ENCODE results near the gene LDB1. TPM values are rescaled to one million over a fixed set of nuclear protein-coding genes. Genes with fewer than 3 reads are reported as not detected.

Gene LDB1
- total and polyA plus RNA-seq, 8 donors: 12.5 to 32.1 (median 18.2) TPM

DNA sequence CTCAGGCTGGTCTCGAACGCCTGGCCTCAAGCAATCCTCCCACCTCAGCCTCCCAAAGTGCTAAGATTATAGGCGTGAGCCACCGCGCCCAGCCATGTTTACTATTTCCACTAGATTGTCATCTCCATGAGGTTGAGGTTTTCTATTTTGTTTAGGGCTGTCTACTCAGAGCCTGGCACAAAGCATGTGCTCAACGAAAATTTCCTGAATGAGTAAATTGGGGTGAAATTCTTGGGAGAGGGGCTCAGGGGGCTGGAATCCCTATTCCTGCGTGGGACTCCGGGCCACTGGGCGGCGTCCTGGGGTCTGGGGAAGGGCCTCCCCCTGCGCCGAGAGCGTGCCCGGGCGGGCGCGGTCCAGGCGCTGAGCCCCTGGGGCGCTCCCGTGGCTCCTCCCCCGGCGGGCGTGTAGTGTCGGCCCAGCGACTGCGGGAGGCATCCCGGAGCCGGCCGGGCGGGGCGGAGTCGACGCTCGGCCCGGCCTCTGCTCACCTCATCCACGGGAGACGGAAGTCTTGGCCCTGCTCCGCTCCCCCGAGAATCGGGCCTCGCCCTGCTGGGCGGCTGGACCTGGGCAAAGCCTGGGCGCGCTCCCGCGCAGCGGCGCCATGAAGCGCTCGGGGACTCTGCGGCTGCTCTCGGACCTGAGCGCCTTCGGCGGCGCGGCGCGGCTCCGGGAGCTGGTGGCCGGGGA, 55.2 kb downstream of the LDB1 start, which contains the start of gene HPS6:
Gene HPS6, plus strand, starts transcription at position 482 of the 693 bp plus-strand sequence. Its CDS starts 126 bp downstream, at position 608.
- Histone ChIP-seq H3K4me1 (peaks cover 7 to 18% (median 9%) of the 10 kb centered on the region in 3 donors), H3K4me3 (peak within 1 kb of the TSS; percentile 96 to 99 (median 98)), H3K27me3 (no peaks in the 10 kb centered on the region), H3K9me3 (no peaks in the 10 kb centered on the region), H3K27ac (peak within 1 kb of the TSS; percentile 90 to 95 (median 90)), H3K36me3 (no peaks in the 10 kb centered on the region)
- intact Hi-C loops (cut with DNase I): no loop called here
- ATAC-seq (peak; percentile 97 to 98 (median 97)), DNase-seq (peak; percentile 90 to 96 (median 92)), FAIRE-seq (no peak)
- TF ChIP-seq, protein P1, sequence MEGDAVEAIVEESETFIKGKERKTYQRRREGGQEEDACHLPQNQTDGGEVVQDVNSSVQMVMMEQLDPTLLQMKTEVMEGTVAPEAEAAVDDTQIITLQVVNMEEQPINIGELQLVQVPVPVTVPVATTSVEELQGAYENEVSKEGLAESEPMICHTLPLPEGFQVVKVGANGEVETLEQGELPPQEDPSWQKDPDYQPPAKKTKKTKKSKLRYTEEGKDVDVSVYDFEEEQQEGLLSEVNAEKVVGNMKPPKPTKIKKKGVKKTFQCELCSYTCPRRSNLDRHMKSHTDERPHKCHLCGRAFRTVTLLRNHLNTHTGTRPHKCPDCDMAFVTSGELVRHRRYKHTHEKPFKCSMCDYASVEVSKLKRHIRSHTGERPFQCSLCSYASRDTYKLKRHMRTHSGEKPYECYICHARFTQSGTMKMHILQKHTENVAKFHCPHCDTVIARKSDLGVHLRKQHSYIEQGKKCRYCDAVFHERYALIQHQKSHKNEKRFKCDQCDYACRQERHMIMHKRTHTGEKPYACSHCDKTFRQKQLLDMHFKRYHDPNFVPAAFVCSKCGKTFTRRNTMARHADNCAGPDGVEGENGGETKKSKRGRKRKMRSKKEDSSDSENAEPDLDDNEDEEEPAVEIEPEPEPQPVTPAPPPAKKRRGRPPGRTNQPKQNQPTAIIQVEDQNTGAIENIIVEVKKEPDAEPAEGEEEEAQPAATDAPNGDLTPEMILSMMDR (IDR thresholded peaks at IDR 0.05): no peak
- 1 to 3% methylated on average over 48 to 61 of the region's 61 CpGs for WGBS, 2 donors

DNA sequence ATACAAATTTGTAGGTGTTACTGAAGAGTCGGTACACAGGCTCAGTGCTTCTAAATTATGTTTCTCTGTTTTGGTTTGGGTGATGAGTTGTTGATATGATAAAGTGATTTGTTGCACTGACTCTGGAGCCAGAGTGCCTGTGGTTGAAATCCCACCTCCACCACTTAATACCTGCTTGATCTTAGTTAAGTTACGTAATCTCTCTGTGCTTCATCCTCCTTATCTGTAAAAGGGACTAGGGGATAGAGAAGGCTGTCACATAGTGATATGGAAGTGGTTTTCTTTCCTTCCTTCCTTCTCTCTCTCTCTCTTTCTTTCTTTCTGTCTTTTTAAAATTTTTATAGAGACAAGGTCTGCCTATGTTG, 55.7 kb downstream of the LDB1 start:
- Histone ChIP-seq H3K4me3 (peak overlapping the region in 2 of 4 donors; percentile 96 to 99), H3K4me1 (peaks cover 7 to 18% (median 9%) of the 10 kb centered on the region in 3 donors), H3K36me3 (no peaks in the 10 kb centered on the region), H3K9me3 (no peaks in the 10 kb centered on the region), H3K27me3 (no peaks in the 10 kb centered on the region), H3K27ac (peak overlapping the region; percentile 90 to 95 (median 90))
- WGBS, 2 donors: 58 to 65% methylated on average over 2 of the region's 2 CpGs
- no peak for DNase-seq
- no peak for ATAC-seq
- intact Hi-C loops (cut with DNase I): no loop called here
- TF ChIP-seq, protein P1 (IDR thresholded peaks at IDR 0.05): no peak
- FAIRE-seq: no peak

DNA sequence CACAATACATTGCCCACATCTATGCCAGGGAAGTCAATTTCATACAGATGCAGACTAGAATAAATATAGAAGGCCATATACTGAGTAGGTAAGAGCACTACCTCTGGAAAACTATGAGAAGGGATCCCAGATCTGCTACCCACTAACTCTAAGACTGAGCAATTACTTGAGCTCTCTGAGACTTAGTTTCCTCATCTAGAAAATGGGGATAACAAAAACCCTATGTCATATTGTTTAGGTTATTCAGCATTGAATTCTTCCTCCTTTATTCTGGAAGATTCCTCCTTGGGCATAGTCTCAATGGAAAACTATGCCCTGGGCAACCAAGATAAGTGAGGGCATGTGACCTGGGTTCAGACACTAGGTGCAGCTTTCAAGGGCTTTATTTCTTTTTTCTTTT, 60.2 kb downstream of the LDB1 start:
- DNase-seq: no peak
- H3K9me3 ChIP-seq: no peaks in the 10 kb centered on the region
- FAIRE-seq: no peak
- TF ChIP-seq, protein P1 (IDR thresholded peaks at IDR 0.05): no peak
- H3K4me1 ChIP-seq: peaks cover 0 to 2% (median 2%) of the 10 kb centered on the region in 3 donors
- H3K27me3 ChIP-seq: no peaks in the 10 kb centered on the region
- intact Hi-C loops (cut with DNase I): no loop called here
- H3K4me3 ChIP-seq: no peak overlapping the region
- H3K36me3 ChIP-seq: no peaks in the 10 kb centered on the region
- no peak for ATAC-seq
- H3K27ac ChIP-seq: no peak overlapping the region

Other genes starting within 250 kb of the LDB1 start
- gene ARMH3, start 64.2 kb downstream of the LDB1 start, total RNA-seq: 10 to 100 TPM in 5 of 6 donors, 1 to 10 TPM in 1; 7.8 to 15.8 (median 10.7) TPM
- gene ARMH3, start 64.2 kb downstream of the LDB1 start, polyA plus RNA-seq: 10 to 100 TPM in 1 of 2 donors, 1 to 10 TPM in 1; 7.5 to 11.5 TPM
- gene HPS6, start 55.0 kb downstream of the LDB1 start, total RNA-seq: 10 to 100 TPM in 2 of 6 donors, 1 to 10 TPM in 4; 6.2 to 11.6 (median 8.6) TPM
- gene HPS6, start 55.0 kb downstream of the LDB1 start, polyA plus RNA-seq: 1 to 10 TPM; 5.2 to 6.8 TPM
- 10 to 100 TPM; 11.7 to 20.4 (median 16.9) TPM for gene PPRC1, start 12.7 kb upstream of the LDB1 start, total RNA-seq
- gene PPRC1, start 12.7 kb upstream of the LDB1 start, polyA plus RNA-seq: 10 to 100 TPM; 26.4 to 31.2 TPM
- gene NOLC1, start 32.0 kb upstream of the LDB1 start, total RNA-seq: 10 to 100 TPM; 14.8 to 33.7 (median 27.6) TPM
- 10 to 100 TPM; 15.1 to 23.8 TPM for gene NOLC1, start 32.0 kb upstream of the LDB1 start, polyA plus RNA-seq
- gene ELOVL3, start 105.9 kb upstream of the LDB1 start, total RNA-seq: not detected
- under 1 TPM in 1 of 2 donors, not detected in 1; 0.16 TPM for gene ELOVL3, start 105.9 kb upstream of the LDB1 start, polyA plus RNA-seq
- gene PITX3, start 121.1 kb upstream of the LDB1 start, total RNA-seq: not detected
- gene PITX3, start 121.1 kb upstream of the LDB1 start, polyA plus RNA-seq: not detected
- 10 to 100 TPM; 14.9 to 27.6 (median 18.5) TPM for gene GBF1, start 125.2 kb upstream of the LDB1 start, total RNA-seq
- 10 to 100 TPM; 17.7 to 18.8 TPM for gene GBF1, start 125.2 kb upstream of the LDB1 start, polyA plus RNA-seq